CD4-positive, alpha-beta T cell (primary cell): ENCODE data around the gene AGAP1. TPM values are rescaled to one million over a fixed set of nuclear protein-coding genes. Genes with fewer than 3 reads are reported as not detected.

Experiments
- ATAC-seq: fragments of 200-7000 bp; cut with Tn5 transposase; one replicate; pipeline ENCODE4 v1.10.0; 2022; ENCODE audit warnings: mild to moderate bottlenecking; ENCODE audit not compliant: poor library complexity
- CTCF ChIA-PET: fragments of 350-600 bp; sonication (Branson Sonifier 250); formaldehyde crosslinking; loops from one replicate; lab custom pipeline; 2021; ENCODE audit warnings: antibody characterized with exemption, inconsistent platforms; lab: Charles Lee
- POLR2A ChIA-PET: fragments of 350-600 bp; sonication (Branson Sonifier 250); formaldehyde crosslinking; loops from one replicate; lab custom pipeline; 2021; ENCODE audit warnings: antibody characterized with exemption, inconsistent platforms; lab: Charles Lee
- DNase-seq, 14 experiments: peaks; one replicate each; pipeline ENCODE4 v3.0.0-alpha.2; 2013 to 2020; ENCODE audit warnings: mixed read lengths in 2 of 14
- H3K27ac ChIP-seq, 2 donors: one replicate each; pipeline versions ENCODE4 v1.5.1 to v1.7.0; 2013; ENCODE audit warnings: low read length in 2 of 2, low read depth in 1 of 2, mild to moderate bottlenecking in 1 of 2
- H3K27me3 ChIP-seq, 2 experiments: 1 replicate in 1 of 2; 2 replicates in 1 of 2; pipeline versions ENCODE4 v1.6.1 to v1.7.0; 2013; ENCODE audit warnings: low read length in 2 of 2, control low read depth in 1 of 2, mild to moderate bottlenecking in 1 of 2, moderate library complexity in 1 of 2; ENCODE audit not compliant: insufficient read depth in 2 of 2, control insufficient read depth in 1 of 2
- H3K36me3 ChIP-seq: one replicate; pipeline ENCODE4 v1.6.1; 2013; ENCODE audit warnings: low read length, control low read depth; ENCODE audit not compliant: insufficient read depth
- H3K4me1 ChIP-seq: one replicate; pipeline ENCODE4 v1.6.1; 2013; ENCODE audit warnings: low read length, control low read depth; ENCODE audit not compliant: insufficient read depth
- H3K4me3 ChIP-seq: one replicate; pipeline ENCODE4 v1.5.1; 2013; ENCODE audit warnings: mild to moderate bottlenecking, low read length, moderate library complexity
- H3K9me3 ChIP-seq, 2 experiments: 1 replicate in 1 of 2; 2 replicates in 1 of 2; pipeline versions ENCODE4 v1.6.1 to v1.7.0; 2013; ENCODE audit warnings: low read length in 2 of 2, mild to moderate bottlenecking in 2 of 2, control low read depth in 1 of 2, moderate library complexity in 1 of 2; ENCODE audit not compliant: control insufficient read depth in 1 of 2, insufficient read depth in 1 of 2
- H3K27ac Mint-ChIP-seq: one replicate; pipeline ENCODE4 v1.8.0; 2020; ENCODE audit warnings: mixed read lengths
- H3K27me3 Mint-ChIP-seq: one replicate; pipeline ENCODE4 v1.8.0; 2021; ENCODE audit warnings: mixed read lengths
- H3K36me3 Mint-ChIP-seq: one replicate; pipeline ENCODE4 v1.8.0; 2021; ENCODE audit warnings: low read depth, mixed read lengths
- H3K4me1 Mint-ChIP-seq: one replicate; pipeline ENCODE4 v1.8.0; 2021; ENCODE audit warnings: low read depth, mixed read lengths
- H3K4me3 Mint-ChIP-seq: one replicate; pipeline ENCODE4 v1.8.0; 2020; ENCODE audit warnings: mild to moderate bottlenecking, mixed read lengths
- H3K9me3 Mint-ChIP-seq: one replicate; pipeline ENCODE4 v1.8.0; 2020; ENCODE audit warnings: mixed read lengths
- CTCF ChIP-seq: fragments of 200-600 bp; IDR thresholded peaks from one replicate; pipeline ENCODE4 v1.8.0; 2022; ENCODE audit warnings: antibody characterized with exemption, mild to moderate bottlenecking
- intact Hi-C, 2 experiments: fragments of 100-400 bp; cut with DNase I in 1 of 2; cut with micrococcal nuclease in 1 of 2; formaldehyde crosslinking; loops; one replicate each; pipeline versions ENCODE4 v1.15.1 to v1.9.0; 2023 to 2025; cut with DNase I, micrococcal nuclease
- total RNA-seq, 174 experiments: library from RNA in 2 of 174; stranded (reverse) in 2 of 174; gene quantifications; one replicate each; pipeline ENCODE4 v1.2.3 and lab custom pipeline; 2021 to 2026

The AGAP1 gene
- total RNA-seq, 2 experiments from 2014 or later, result 2.6 to 3.1 TPM

- H3K36me3 Mint-ChIP-seq, result no peaks in the 10 kb centered on the region
- H3K4me3 ChIP-seq, result no peak overlapping the region
- CTCF ChIA-PET, result no interaction called here
Measured at GRCh38 chr2:236073867-236074655, 580.2 kb downstream of the AGAP1 start.

GRCh38 chr2:236075802-236076201 is 582.0 kb downstream of the AGAP1 start:
- Mint-ChIP-seq H3K27ac (no peak overlapping the region), H3K9me3 (no peaks in the 10 kb centered on the region), H3K4me3 (no peak overlapping the region), H3K36me3 (no peaks in the 10 kb centered on the region), H3K27me3 (no peaks in the 10 kb centered on the region), H3K4me1 (no peaks in the 10 kb centered on the region)
- no peak for ATAC-seq
- POLR2A ChIA-PET, result no interaction called here
- DNase-seq, result no peak
- H3K4me3 ChIP-seq, result no peak overlapping the region
- H3K9me3 ChIP-seq, result peaks cover 0 to 6% of the 10 kb centered on the region in 2 experiments
- CTCF ChIA-PET, result no interaction called here
- no peaks in the 10 kb centered on the region for H3K27me3 ChIP-seq
- no peak overlapping the region for H3K27ac ChIP-seq
- TF ChIP-seq CTCF, result no peak
- H3K4me1 ChIP-seq, result no peaks in the 10 kb centered on the region
- H3K36me3 ChIP-seq, result no peaks in the 10 kb centered on the region
- intact Hi-C loops, result loop anchor here in 1 of 2 experiments (2.0 kb wide), 1 partner anchor 17 kb away; no protein-coding TSS in a partner anchor

More at GRCh38 chr2:236073867-236074655, 580.2 kb downstream of the AGAP1 start:
- H3K27me3 Mint-ChIP-seq, result no peaks in the 10 kb centered on the region
- no peaks in the 10 kb centered on the region for H3K36me3 ChIP-seq
- no peaks in the 10 kb centered on the region for H3K27me3 ChIP-seq
- ATAC-seq (no peak), DNase-seq (no peak)
- H3K9me3 ChIP-seq, result peaks cover 0 to 6% of the 10 kb centered on the region in 2 experiments
- H3K27ac Mint-ChIP-seq, result no peak overlapping the region
- H3K4me1 ChIP-seq, result no peaks in the 10 kb centered on the region
- H3K4me1 Mint-ChIP-seq, result no peaks in the 10 kb centered on the region
- H3K4me3 Mint-ChIP-seq, result no peak overlapping the region
- no peak for TF ChIP-seq CTCF
- intact Hi-C loops, result no loop called here
- H3K27ac ChIP-seq, result no peak overlapping the region
- POLR2A ChIA-PET, result no interaction called here
- H3K9me3 Mint-ChIP-seq, result no peaks in the 10 kb centered on the region

- H3K9me3 Mint-ChIP-seq, result no peaks in the 10 kb centered on the region
- DNase-seq, result no peak
- no peak for TF ChIP-seq CTCF
- H3K9me3 ChIP-seq, result peaks cover 0 to 6% of the 10 kb centered on the region in 2 experiments
- H3K36me3 Mint-ChIP-seq, result no peaks in the 10 kb centered on the region
- no peaks in the 10 kb centered on the region for H3K27me3 ChIP-seq
- H3K4me3 Mint-ChIP-seq, result no peak overlapping the region
- intact Hi-C loops, result no loop called here
- no peak for ATAC-seq
- no peak overlapping the region for H3K27ac ChIP-seq
- H3K4me1 Mint-ChIP-seq, result no peaks in the 10 kb centered on the region
- no peak overlapping the region for H3K4me3 ChIP-seq
- H3K27me3 Mint-ChIP-seq, result peaks cover 6% of the 10 kb centered on the region
- H3K36me3 ChIP-seq, result no peaks in the 10 kb centered on the region
- CTCF ChIA-PET, result no interaction called here
- POLR2A ChIA-PET, result no interaction called here
- H3K4me1 ChIP-seq, result no peaks in the 10 kb centered on the region
- no peak overlapping the region for H3K27ac Mint-ChIP-seq
Measured at GRCh38 chr2:236078297-236079255, 584.7 kb downstream of the AGAP1 start.
